CD4-positive, alpha-beta T cell (primary cell): Measurements from ENCODE around the gene ARHGEF19. TPM values are rescaled to one million over a fixed set of nuclear protein-coding genes. Genes with fewer than 3 reads are reported as not detected.

Experiments
- ATAC-seq: fragments of 200-7000 bp; cut with Tn5 transposase; one replicate; pipeline ENCODE4 v1.10.0; 2022; ENCODE audit warnings: mild to moderate bottlenecking; ENCODE audit not compliant: poor library complexity
- CTCF ChIA-PET: fragments of 350-600 bp; sonication (Branson Sonifier 250); formaldehyde crosslinking; loops from one replicate; lab custom pipeline; 2021; ENCODE audit warnings: antibody characterized with exemption, inconsistent platforms; lab: Charles Lee
- POLR2A ChIA-PET: fragments of 350-600 bp; sonication (Branson Sonifier 250); formaldehyde crosslinking; loops from one replicate; lab custom pipeline; 2021; ENCODE audit warnings: antibody characterized with exemption, inconsistent platforms; lab: Charles Lee
- DNase-seq, 14 experiments: peaks; one replicate each; pipeline ENCODE4 v3.0.0-alpha.2; 2013 to 2020; ENCODE audit warnings: mixed read lengths in 2 of 14
- H3K27ac ChIP-seq, 2 donors: one replicate each; pipeline versions ENCODE4 v1.5.1 to v1.7.0; 2013; ENCODE audit warnings: low read length in 2 of 2, low read depth in 1 of 2, mild to moderate bottlenecking in 1 of 2
- H3K27me3 ChIP-seq, 2 experiments: 1 replicate in 1 of 2; 2 replicates in 1 of 2; pipeline versions ENCODE4 v1.6.1 to v1.7.0; 2013; ENCODE audit warnings: low read length in 2 of 2, control low read depth in 1 of 2, mild to moderate bottlenecking in 1 of 2, moderate library complexity in 1 of 2; ENCODE audit not compliant: insufficient read depth in 2 of 2, control insufficient read depth in 1 of 2
- H3K36me3 ChIP-seq: one replicate; pipeline ENCODE4 v1.6.1; 2013; ENCODE audit warnings: low read length, control low read depth; ENCODE audit not compliant: insufficient read depth
- H3K4me1 ChIP-seq: one replicate; pipeline ENCODE4 v1.6.1; 2013; ENCODE audit warnings: low read length, control low read depth; ENCODE audit not compliant: insufficient read depth
- H3K4me3 ChIP-seq: one replicate; pipeline ENCODE4 v1.5.1; 2013; ENCODE audit warnings: mild to moderate bottlenecking, low read length, moderate library complexity
- H3K9me3 ChIP-seq, 2 experiments: 1 replicate in 1 of 2; 2 replicates in 1 of 2; pipeline versions ENCODE4 v1.6.1 to v1.7.0; 2013; ENCODE audit warnings: low read length in 2 of 2, mild to moderate bottlenecking in 2 of 2, control low read depth in 1 of 2, moderate library complexity in 1 of 2; ENCODE audit not compliant: control insufficient read depth in 1 of 2, insufficient read depth in 1 of 2
- H3K27ac Mint-ChIP-seq: one replicate; pipeline ENCODE4 v1.8.0; 2020; ENCODE audit warnings: mixed read lengths
- H3K27me3 Mint-ChIP-seq: one replicate; pipeline ENCODE4 v1.8.0; 2021; ENCODE audit warnings: mixed read lengths
- H3K36me3 Mint-ChIP-seq: one replicate; pipeline ENCODE4 v1.8.0; 2021; ENCODE audit warnings: low read depth, mixed read lengths
- H3K4me1 Mint-ChIP-seq: one replicate; pipeline ENCODE4 v1.8.0; 2021; ENCODE audit warnings: low read depth, mixed read lengths
- H3K4me3 Mint-ChIP-seq: one replicate; pipeline ENCODE4 v1.8.0; 2020; ENCODE audit warnings: mild to moderate bottlenecking, mixed read lengths
- H3K9me3 Mint-ChIP-seq: one replicate; pipeline ENCODE4 v1.8.0; 2020; ENCODE audit warnings: mixed read lengths
- CTCF ChIP-seq: fragments of 200-600 bp; IDR thresholded peaks from one replicate; pipeline ENCODE4 v1.8.0; 2022; ENCODE audit warnings: antibody characterized with exemption, mild to moderate bottlenecking
- intact Hi-C, 2 experiments: fragments of 100-400 bp; cut with DNase I in 1 of 2; cut with micrococcal nuclease in 1 of 2; formaldehyde crosslinking; loops; one replicate each; pipeline versions ENCODE4 v1.15.1 to v1.9.0; 2023 to 2025; cut with DNase I, micrococcal nuclease
- total RNA-seq, 174 experiments: library from RNA in 2 of 174; stranded (reverse) in 2 of 174; gene quantifications; one replicate each; pipeline ENCODE4 v1.2.3 and lab custom pipeline; 2021 to 2026

ARHGEF19 gene
- total RNA-seq, 2 experiments from 2014 or later: 3.8 to 5.8 TPM

GRCh38 chr1:16172218-16172830 lies 40.1 kb downstream of the ARHGEF19 start:
- intact Hi-C loops: no loop called here
- H3K27me3 Mint-ChIP-seq: no peaks in the 10 kb centered on the region
- no peaks in the 10 kb centered on the region for H3K9me3 Mint-ChIP-seq
- Histone ChIP-seq H3K27ac (no peak overlapping the region), H3K27me3 (no peaks in the 10 kb centered on the region), H3K4me1 (peaks cover 23% of the 10 kb centered on the region), H3K9me3 (no peaks in the 10 kb centered on the region), H3K4me3 (no peak overlapping the region), H3K36me3 (no peaks in the 10 kb centered on the region)
- DNase-seq (no peak), ATAC-seq (no peak)
- TF ChIP-seq CTCF: no peak
- ChIA-PET CTCF (interaction anchor here (0.7 kb wide), 1 partner anchor 80 kb away, joined by 4 read pairs; no protein-coding TSS in a partner anchor), POLR2A (no interaction called here)
- no peak overlapping the region for H3K27ac Mint-ChIP-seq
- H3K36me3 Mint-ChIP-seq: no peaks in the 10 kb centered on the region
- peaks cover 17% of the 10 kb centered on the region for H3K4me1 Mint-ChIP-seq
- no peak overlapping the region for H3K4me3 Mint-ChIP-seq

- Histone ChIP-seq H3K27ac (no peak overlapping the region), H3K4me1 (peaks cover 27% of the 10 kb centered on the region), H3K9me3 (no peaks in the 10 kb centered on the region), H3K27me3 (no peaks in the 10 kb centered on the region), H3K36me3 (no peaks in the 10 kb centered on the region), H3K4me3 (no peak overlapping the region)
- Mint-ChIP-seq H3K27ac (no peak overlapping the region), H3K36me3 (no peaks in the 10 kb centered on the region), H3K4me1 (peaks cover 25% of the 10 kb centered on the region), H3K4me3 (no peak overlapping the region), H3K27me3 (no peaks in the 10 kb centered on the region), H3K9me3 (no peaks in the 10 kb centered on the region)
- intact Hi-C loops: no loop called here
- ATAC-seq: no peak
- DNase-seq: no peak
- POLR2A ChIA-PET: no interaction called here
- CTCF ChIA-PET: interaction anchor here (1.3 kb wide), 1 partner anchor 93 kb away, joined by 3 read pairs; no protein-coding TSS in a partner anchor
- TF ChIP-seq CTCF: no peak
Observed at GRCh38 chr1:16171314-16172151, 40.9 kb downstream of the ARHGEF19 start.

- ATAC-seq: no peak
- CTCF ChIA-PET: no interaction called here
- no peaks in the 10 kb centered on the region for H3K27me3 ChIP-seq
- Mint-ChIP-seq H3K4me1 (peaks cover 38% of the 10 kb centered on the region), H3K36me3 (no peaks in the 10 kb centered on the region), H3K27ac (no peak overlapping the region), H3K27me3 (no peaks in the 10 kb centered on the region), H3K4me3 (no peak overlapping the region), H3K9me3 (no peaks in the 10 kb centered on the region)
- intact Hi-C loops: no loop called here
- no peak overlapping the region for H3K4me3 ChIP-seq
- no peaks in the 10 kb centered on the region for H3K9me3 ChIP-seq
- H3K27ac ChIP-seq: no peak overlapping the region
- POLR2A ChIA-PET: no interaction called here
- TF ChIP-seq CTCF: no peak
- peaks cover 38% of the 10 kb centered on the region for H3K4me1 ChIP-seq
- DNase-seq: no peak
- H3K36me3 ChIP-seq: no peaks in the 10 kb centered on the region
Observed at GRCh38 chr1:16170283-16170673, 42.2 kb downstream of the ARHGEF19 start.
